Panc1 (cell line): Measurements from ENCODE around the gene TAC3. TPM values are rescaled to one million over a fixed set of nuclear protein-coding genes. Genes with fewer than 3 reads are reported as not detected.
A peak's percentile ranks its signal among the peaks of the same experiment; 100 is the strongest.

Experiments used
- ATAC-seq: fragments of 200-7000 bp; cut with Tn5 transposase; 2 replicates; pipeline ENCODE4 v1.9.1; 2020; ENCODE audit warnings: mild to moderate bottlenecking, moderate library complexity
- BruUV-seq: library from RNA; stranded (reverse); fragments of 400-500 nt; replicated peaks from 2 replicates; lab custom pipeline; 2021; lab: Mats Ljungman, UMichigan
- CTCF ChIA-PET: fragments of 300-600 bp; sonication (Branson Sonifier 250); formaldehyde crosslinking; loops from one replicate; lab custom pipeline; 2022; ENCODE audit warnings: antibody characterized with exemption; lab: Charles Lee
- POLR2A ChIA-PET: fragments of 300-600 bp; sonication (Branson Sonifier 250); formaldehyde crosslinking; loops from one replicate; lab custom pipeline; 2022; ENCODE audit warnings: antibody characterized with exemption; lab: Charles Lee
- DNase-seq: peaks from one replicate; pipeline ENCODE4 v3.0.0-alpha.2; 2010; ENCODE audit warnings: low read depth, low spot score
- H3K27ac ChIP-seq: 2 replicates; pipeline ENCODE4 v1.5.1; 2011; ENCODE audit warnings: mild to moderate bottlenecking, low read length, inconsistent platforms
- H3K27me3 ChIP-seq: fragments of 200-500 bp; sonication (Bioruptor generic); 2 replicates; pipeline ENCODE4 v1.6.0; 2014; ENCODE audit warnings: low read length, inconsistent platforms; ENCODE audit not compliant: control insufficient read depth, insufficient read depth
- H3K36me3 ChIP-seq: fragments of 200-500 bp; sonication (Bioruptor generic); 2 replicates; pipeline ENCODE4 v1.5.1; 2014; ENCODE audit warnings: inconsistent platforms, mild to moderate bottlenecking, low read length, moderate library complexity; ENCODE audit not compliant: control insufficient read depth, insufficient read depth
- H3K4me1 ChIP-seq: 2 replicates; pipeline ENCODE4 v1.5.1; 2011; ENCODE audit warnings: inconsistent platforms, mild to moderate bottlenecking, low read length, moderate library complexity; ENCODE audit not compliant: control insufficient read depth, insufficient read depth
- H3K4me3 ChIP-seq, 2 experiments: 2 replicates each; pipeline ENCODE4 v1.5.1; 2011 to 2012; ENCODE audit warnings: low read depth in 2 of 2, low read length in 2 of 2, mild to moderate bottlenecking in 2 of 2, inconsistent platforms in 1 of 2, moderate library complexity in 1 of 2
- H3K9me3 ChIP-seq: fragments of 200-500 bp; sonication (Bioruptor generic); 2 replicates; pipeline ENCODE4 v1.5.1; 2014; ENCODE audit warnings: low read depth, mild to moderate bottlenecking, inconsistent platforms, low read length, moderate library complexity; ENCODE audit not compliant: control insufficient read depth, insufficient read depth
- CTCF ChIP-seq: fragments of 450-650 bp; IDR thresholded peaks from 2 replicates; pipeline ENCODE4 v1.5.1; 2017; ENCODE audit warnings: mild to moderate bottlenecking
- POLR2AphosphoS5 ChIP-seq: IDR thresholded peaks from 2 replicates; pipeline ENCODE4 v1.6.1; 2012; ENCODE audit warnings: mild to moderate bottlenecking, low read depth, low read length, moderate library complexity
- REST ChIP-seq, 2 experiments: IDR thresholded peaks; 2 replicates each; pipeline ENCODE4 v1.6.1; 2011 to 2012; ENCODE audit warnings: low read depth in 2 of 2, control low read depth in 1 of 2, low read length in 1 of 2, mild to moderate bottlenecking in 1 of 2, moderate library complexity in 1 of 2; ENCODE audit not compliant: insufficient read depth in 1 of 2
- SIN3A ChIP-seq: IDR thresholded peaks from 2 replicates; pipeline ENCODE4 v1.6.1; 2012; ENCODE audit warnings: low read depth, mild to moderate bottlenecking, low read length, moderate library complexity, borderline replicate concordance; ENCODE audit not compliant: insufficient read depth
- TCF7L2 ChIP-seq: IDR thresholded peaks from 2 replicates; pipeline ENCODE4 v1.6.1; 2011; ENCODE audit warnings: mild to moderate bottlenecking, low read depth, low read length, inconsistent platforms
- in situ Hi-C: cut with HindIII; loops from 2 replicates; pipeline ENCODE4 v1.10.0; 2016; ENCODE audit warnings: low sequenced_read_pairs, low pct_unique_long_range_greater_than_20kb
- intact Hi-C: fragments of 100-400 bp; cut with micrococcal nuclease; formaldehyde crosslinking; loops from one replicate; pipeline ENCODE4 v1.10.0; 2022; ENCODE audit not compliant: unreplicated experiment
- total RNA-seq: library from RNA; stranded (reverse); gene quantifications from one replicate; pipeline ENCODE4 v1.2.1, GENCODE V29; 2021; ENCODE audit not compliant: unreplicated experiment

The TAC3 gene
- total RNA-seq, 1 experiment from 2014 or later = not detected

DNA sequence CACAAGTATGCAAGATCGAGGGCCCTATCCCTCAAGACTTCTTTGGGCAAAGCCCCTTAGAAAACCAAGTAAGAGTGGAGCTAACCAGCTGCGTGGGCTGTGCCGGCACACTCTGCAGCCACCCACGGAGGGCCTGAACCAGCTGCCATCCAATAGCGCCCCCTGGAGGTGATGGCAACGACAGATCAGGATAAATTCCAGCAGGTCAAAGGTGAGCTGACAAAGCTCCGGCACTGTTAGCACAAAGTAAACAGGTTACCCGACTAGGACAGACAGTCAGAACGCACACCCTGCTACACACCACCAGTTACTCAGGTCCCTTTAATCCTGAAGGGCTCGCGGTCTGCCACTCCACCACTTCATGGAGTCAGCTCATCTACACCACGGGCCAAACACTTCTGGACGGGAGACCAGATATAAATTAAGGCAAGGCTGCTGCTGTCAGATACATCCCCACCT is 14.9 kb downstream of the TAC3 start:
- H3K36me3 ChIP-seq = peaks cover 3% of the 10 kb centered on the region; the same call in 1 of the 2 replicates
- in situ Hi-C loops = no loop called here

GRCh38 chr12:57000393-57000792 is 15.9 kb downstream of the TAC3 start:
- Histone ChIP-seq H3K27ac (no peak overlapping the region), H3K27me3 (no peaks in the 10 kb centered on the region), H3K4me3 (no peak overlapping the region), H3K9me3 (no peaks in the 10 kb centered on the region), H3K4me1 (no peaks in the 10 kb centered on the region; the same call in 1 of the 2 replicates), H3K36me3 (peaks cover 3% of the 10 kb centered on the region; the same call in 1 of the 2 replicates)
- ChIA-PET POLR2A (no interaction called here), CTCF (no interaction called here)
- in situ Hi-C loops = no loop called here
- no TSS peak for BruUV-seq
- intact Hi-C loops = loop anchor here (5.0 kb wide), 1 partner anchor 238 kb away; the partner anchor contains the start of gene HSD17B6
- ATAC-seq = no peak
- TF ChIP-seq TCF7L2 (no peak), SIN3A (no peak), POLR2AphosphoS5 (no peak), REST (IDR thresholded peaks at IDR 0.05; ENCODE audit: insufficient read depth in 1 of 2, low read depth in 2 of 2, low read length in 1 of 2) (no peak), CTCF (no peak)
- no peak for DNase-seq

More for the DNA sequence above, 14.9 kb downstream of the TAC3 start:
- H3K4me1 ChIP-seq = no peaks in the 10 kb centered on the region; the same call in 1 of the 2 replicates
- DNase-seq (peak; percentile 28), ATAC-seq (peak; percentile 42; the same call in 1 of the 2 replicates)
- H3K9me3 ChIP-seq = no peaks in the 10 kb centered on the region
- POLR2A ChIA-PET = no interaction called here
- H3K4me3 ChIP-seq = no peak overlapping the region
- peak; percentile 87 for TF ChIP-seq CTCF
- no peak for TF ChIP-seq REST (IDR thresholded peaks at IDR 0.05; ENCODE audit: insufficient read depth in 1 of 2, low read depth in 2 of 2, low read length in 1 of 2)
- intact Hi-C loops = loop anchor here (5.0 kb wide), 1 partner anchor 239 kb away; the partner anchor contains the start of gene HSD17B6
- no TSS peak for BruUV-seq
- CTCF ChIA-PET = interaction anchor here (0.6 kb wide), 4 partner anchors 248 to 545 kb away, joined by 3 to 8 read pairs (median 4); no protein-coding TSS in a partner anchor
- H3K27ac ChIP-seq = no peak overlapping the region
- H3K27me3 ChIP-seq = no peaks in the 10 kb centered on the region
